ENCODE results near the gene PCDHGB4.
"Not testable (repeated sequence)": the region's sequence is repeated elsewhere in the genome, so short reads cannot be mapped to it uniquely, and the experiment has no call there.

Gene PCDHGB4

DNA sequence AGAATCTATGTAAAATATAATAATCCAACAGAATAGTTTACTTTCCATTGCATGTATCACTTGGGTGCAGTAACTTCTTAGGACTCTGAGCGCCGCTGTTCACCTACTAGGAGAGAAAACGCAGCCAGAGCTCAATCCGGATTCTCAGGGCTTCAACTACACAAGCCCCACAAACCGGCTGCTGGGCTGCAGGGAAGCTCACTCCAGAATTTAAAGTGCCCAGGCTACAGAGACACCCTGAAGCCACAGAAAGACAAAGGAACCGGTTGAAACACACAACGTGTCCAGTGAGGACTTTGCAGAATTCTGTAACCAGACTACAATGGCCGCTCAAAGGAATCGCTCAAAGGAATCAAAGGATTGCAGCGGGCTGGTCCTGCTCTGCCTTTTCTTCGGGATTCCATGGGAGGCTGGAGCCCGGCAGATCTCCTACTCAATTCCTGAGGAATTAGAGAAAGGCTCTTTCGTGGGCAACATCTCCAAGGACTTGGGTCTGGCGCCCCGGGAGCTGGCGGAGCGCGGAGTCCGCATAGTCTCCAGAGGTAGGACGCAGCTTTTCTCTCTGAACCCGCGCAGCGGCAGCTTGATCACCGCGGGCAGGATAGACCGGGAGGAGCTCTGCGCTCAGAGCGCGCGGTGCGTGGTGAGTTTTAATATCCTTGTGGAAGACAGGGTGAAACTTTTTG is 25.5 kb downstream of the PCDHGB4 start, which contains the start of gene PCDHGA10:
Gene PCDHGA10 (plus strand): TSS at position 134 of the 686 bp plus-strand sequence. CDS start 189 bp downstream, at position 323.
- FAIRE-seq (no peak), DNase-seq (ENCODE audit: insufficient read length, low spot score) (no peak)
- TF ChIP-seq, protein P1, sequence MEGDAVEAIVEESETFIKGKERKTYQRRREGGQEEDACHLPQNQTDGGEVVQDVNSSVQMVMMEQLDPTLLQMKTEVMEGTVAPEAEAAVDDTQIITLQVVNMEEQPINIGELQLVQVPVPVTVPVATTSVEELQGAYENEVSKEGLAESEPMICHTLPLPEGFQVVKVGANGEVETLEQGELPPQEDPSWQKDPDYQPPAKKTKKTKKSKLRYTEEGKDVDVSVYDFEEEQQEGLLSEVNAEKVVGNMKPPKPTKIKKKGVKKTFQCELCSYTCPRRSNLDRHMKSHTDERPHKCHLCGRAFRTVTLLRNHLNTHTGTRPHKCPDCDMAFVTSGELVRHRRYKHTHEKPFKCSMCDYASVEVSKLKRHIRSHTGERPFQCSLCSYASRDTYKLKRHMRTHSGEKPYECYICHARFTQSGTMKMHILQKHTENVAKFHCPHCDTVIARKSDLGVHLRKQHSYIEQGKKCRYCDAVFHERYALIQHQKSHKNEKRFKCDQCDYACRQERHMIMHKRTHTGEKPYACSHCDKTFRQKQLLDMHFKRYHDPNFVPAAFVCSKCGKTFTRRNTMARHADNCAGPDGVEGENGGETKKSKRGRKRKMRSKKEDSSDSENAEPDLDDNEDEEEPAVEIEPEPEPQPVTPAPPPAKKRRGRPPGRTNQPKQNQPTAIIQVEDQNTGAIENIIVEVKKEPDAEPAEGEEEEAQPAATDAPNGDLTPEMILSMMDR (IDR thresholded peaks at IDR 0.05; ENCODE audit: insufficient read depth, missing control alignments) = no peak

DNA sequence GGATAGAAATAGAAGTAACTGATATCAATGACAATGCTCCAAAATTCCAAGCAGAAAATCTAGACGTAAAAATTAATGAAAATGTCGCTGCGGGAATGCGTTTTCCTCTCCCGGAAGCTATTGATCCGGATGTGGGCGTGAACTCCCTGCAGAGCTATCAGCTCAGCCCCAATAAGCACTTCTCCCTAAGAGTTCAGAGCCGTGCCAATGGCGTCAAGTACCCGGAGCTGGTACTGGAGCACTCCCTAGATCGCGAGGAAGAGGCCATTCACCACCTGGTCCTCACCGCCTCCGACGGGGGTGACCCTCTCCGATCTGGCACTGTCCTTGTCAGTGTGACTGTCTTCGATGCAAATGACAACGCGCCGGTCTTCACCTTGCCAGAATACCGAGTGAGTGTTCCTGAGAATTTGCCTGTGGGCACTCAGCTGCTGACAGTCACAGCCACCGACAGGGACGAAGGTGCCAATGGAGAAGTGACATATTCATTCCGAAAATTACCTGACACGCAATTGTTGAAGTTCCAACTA is 26.1 kb downstream of the PCDHGB4 start:
- FAIRE-seq (no peak), DNase-seq (ENCODE audit: insufficient read length, low spot score) (no peak)
- TF ChIP-seq, protein P1 (IDR thresholded peaks at IDR 0.05; ENCODE audit: insufficient read depth, missing control alignments) = no peak

DNA sequence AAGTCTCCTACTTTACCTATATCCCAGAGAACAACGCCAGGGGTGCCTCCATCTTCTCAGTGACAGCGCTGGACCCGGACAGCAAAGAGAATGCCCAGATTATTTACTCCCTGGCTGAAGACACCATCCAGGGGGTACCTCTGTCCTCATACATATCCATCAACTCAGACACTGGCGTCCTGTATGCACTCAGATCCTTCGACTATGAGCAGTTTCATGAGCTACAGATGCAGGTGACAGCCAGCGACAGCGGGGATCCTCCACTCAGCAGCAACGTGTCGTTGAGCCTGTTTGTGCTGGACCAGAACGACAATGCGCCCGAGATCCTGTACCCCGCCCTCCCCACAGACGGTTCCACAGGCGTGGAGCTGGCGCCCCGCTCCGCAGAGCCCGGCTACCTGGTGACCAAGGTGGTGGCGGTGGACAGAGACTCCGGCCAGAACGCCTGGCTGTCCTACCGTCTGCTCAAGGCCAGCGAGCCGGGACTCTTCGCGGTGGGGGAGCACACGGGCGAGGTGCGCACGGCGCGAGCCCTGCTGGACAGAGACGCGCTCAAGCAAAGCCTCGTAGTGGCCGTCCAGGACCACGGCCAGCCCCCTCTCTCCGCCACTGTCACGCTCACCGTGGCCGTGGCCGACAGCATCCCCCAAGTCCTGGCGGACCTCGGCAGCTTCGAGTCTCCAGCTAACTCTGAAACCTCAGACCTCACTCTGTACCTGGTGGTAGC is 27.2 kb downstream of the PCDHGB4 start:
- DNase-seq (ENCODE audit: insufficient read length, low spot score); FAIRE-seq: not testable (repeated sequence)

DNA sequence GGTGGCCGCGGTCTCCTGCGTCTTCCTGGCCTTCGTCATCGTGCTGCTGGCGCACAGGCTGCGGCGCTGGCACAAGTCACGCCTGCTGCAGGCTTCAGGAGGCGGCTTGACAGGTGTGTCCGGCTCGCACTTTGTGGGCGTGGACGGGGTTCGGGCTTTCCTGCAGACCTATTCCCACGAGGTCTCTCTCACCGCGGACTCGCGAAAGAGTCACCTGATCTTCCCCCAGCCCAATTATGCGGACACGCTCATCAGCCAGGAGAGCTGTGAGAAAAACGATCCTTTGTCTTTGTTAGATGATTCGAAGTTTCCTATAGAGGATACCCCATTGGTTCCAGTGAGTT is 27.7 kb downstream of the PCDHGB4 start:
- not testable (repeated sequence) for FAIRE-seq; DNase-seq (ENCODE audit: insufficient read length, low spot score)

DNA sequence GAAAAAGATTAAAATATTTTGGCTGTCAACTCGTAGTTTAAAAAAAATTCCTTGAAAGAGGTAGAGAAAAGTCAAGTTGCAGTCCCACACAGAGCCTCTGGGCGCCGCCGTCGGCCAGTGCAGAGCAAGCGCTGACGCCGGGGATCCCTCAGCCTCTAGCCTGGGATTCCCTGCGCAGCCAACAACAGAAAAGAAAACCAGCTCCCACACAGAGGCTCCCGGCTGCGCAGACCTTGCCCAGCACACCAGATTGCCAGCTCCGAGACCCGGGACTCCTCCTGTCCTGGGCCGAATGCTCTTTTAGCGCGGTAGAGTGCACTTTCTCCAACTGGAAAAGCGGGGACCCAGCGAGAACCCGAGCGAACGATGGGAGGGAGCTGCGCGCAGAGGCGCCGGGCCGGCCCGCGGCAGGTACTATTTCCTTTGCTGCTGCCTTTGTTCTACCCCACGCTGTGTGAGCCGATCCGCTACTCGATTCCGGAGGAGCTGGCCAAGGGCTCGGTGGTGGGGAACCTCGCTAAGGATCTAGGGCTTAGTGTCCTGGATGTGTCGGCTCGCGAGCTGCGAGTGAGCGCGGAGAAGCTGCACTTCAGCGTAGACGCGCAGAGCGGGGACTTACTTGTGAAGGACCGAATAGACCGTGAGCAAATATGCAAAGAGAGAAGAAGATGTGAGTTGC is 30.1 kb downstream of the PCDHGB4 start, which contains the start of gene PCDHGB7:
Gene PCDHGB7 (plus strand): TSS at position 184 of the 679 bp plus-strand sequence. CDS start 183 bp downstream, at position 367.
- DNase-seq (ENCODE audit: insufficient read length, low spot score); FAIRE-seq: not testable (repeated sequence)

DNA sequence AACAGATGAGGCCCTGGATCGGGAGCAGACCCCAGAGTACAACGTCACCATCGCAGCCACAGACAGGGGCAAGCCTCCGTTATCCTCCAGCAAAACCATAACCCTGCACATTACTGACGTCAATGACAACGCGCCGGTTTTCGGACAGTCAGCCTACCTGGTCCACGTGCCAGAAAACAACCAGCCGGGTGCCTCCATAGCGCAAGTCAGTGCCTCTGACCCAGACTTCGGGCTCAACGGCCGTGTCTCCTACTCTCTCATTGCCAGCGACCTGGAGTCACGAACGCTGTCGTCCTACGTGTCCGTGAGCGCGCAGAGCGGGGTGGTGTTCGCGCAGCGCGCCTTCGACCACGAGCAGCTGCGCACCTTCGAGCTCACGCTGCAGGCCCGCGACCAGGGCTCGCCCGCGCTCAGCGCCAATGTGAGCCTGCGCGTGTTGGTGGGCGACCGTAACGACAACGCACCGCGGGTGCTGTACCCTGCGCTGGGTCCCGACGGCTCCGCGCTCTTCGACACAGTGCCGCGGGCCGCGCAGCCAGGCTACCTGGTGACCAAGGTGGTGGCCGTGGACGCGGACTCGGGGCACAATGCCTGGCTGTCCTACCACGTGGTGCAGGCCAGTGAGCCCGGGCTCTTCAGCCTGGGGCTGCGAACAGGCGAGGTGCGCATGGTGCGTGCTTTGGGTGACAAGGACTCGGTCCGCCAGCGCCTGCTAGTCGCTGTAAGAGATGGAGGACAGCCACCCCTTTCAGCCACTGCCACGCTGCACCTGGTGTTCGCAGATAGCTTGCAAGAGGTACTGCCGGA is 31.8 kb downstream of the PCDHGB4 start:
- TF ChIP-seq, protein P1 (IDR thresholded peaks at IDR 0.05; ENCODE audit: insufficient read depth, missing control alignments) = no peak
- DNase-seq (ENCODE audit: insufficient read length, low spot score) (no peak), FAIRE-seq (no peak)

DNA sequence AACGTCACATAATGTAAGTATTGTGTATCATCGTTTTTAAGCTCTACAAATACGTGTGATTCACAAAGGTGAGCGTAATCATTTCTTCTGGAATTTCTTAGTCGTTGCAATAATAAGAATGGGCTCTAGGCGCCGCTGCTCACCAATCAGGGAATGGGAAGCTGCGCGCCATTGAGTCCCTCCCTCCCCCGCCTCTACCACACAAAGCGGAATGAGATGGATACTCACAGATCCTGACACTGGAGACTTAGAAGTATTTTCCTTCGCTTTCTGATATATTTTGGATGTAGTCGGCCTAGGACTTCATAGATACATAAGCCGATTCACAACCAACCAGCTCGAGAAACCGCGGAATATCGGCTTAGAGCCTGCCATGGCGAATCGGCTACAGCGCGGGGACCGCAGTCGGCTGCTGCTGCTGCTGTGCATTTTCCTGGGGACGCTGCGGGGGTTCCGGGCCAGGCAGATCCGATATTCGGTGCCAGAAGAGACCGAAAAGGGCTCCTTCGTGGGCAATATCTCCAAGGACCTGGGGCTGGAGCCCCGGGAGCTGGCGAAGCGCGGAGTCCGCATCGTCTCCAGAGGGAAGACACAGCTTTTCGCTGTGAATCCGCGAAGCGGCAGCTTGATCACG is 33.5 kb downstream of the PCDHGB4 start, which contains the start of gene PCDHGA11:
Gene PCDHGA11 (plus strand): TSS at position 197 of the 634 bp plus-strand sequence. CDS start 177 bp downstream, at position 374.
- no peak for DNase-seq (ENCODE audit: insufficient read length, low spot score)
- TF ChIP-seq, protein P1 (IDR thresholded peaks at IDR 0.05; ENCODE audit: insufficient read depth, missing control alignments) = no peak
- no peak for FAIRE-seq

DNA sequence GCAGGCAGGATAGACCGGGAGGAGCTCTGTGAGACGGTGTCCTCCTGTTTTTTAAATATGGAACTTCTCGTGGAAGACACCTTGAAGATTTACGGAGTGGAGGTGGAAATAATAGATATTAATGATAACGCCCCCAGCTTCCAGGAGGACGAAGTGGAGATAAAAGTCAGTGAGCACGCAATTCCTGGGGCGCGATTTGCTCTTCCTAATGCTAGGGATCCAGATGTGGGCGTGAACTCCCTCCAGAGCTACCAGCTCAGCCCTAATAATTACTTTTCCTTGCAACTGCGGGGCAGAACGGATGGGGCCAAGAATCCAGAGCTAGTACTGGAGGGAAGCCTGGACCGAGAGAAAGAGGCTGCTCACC is 34.0 kb downstream of the PCDHGB4 start:
- DNase-seq (ENCODE audit: insufficient read length, low spot score) = no peak
- TF ChIP-seq, protein P1 (IDR thresholded peaks at IDR 0.05; ENCODE audit: insufficient read depth, missing control alignments) = no peak
- no peak for FAIRE-seq

Data from D721Med (cell line).